GM23248 (cell line): ENCODE data around the gene ZNF585A. TPM values are rescaled to one million over a fixed set of nuclear protein-coding genes. Genes with fewer than 3 reads are reported as not detected.
"Not testable (repeated sequence)": the region's sequence is repeated elsewhere in the genome, so short reads cannot be mapped to it uniquely, and the experiment has no call there.

Experiments
- DNase-seq: peaks from one replicate; pipeline ENCODE4 v3.0.0-alpha.2; 2015
- H2AFZ ChIP-seq: fragments of 200-600 bp; sonication (generic); 2 replicates; pipeline ENCODE4 v1.6.1; 2016; ENCODE audit warnings: antibody characterized with exemption
- H3F3A ChIP-seq: fragments of 200-600 bp; sonication (generic); 2 replicates; pipeline ENCODE4 v1.6.1; 2016; ENCODE audit warnings: mild to moderate bottlenecking, antibody characterized with exemption, mixed run types; ENCODE audit not compliant: insufficient read depth
- H3K27ac ChIP-seq: fragments of 200-600 bp; sonication (generic); 2 replicates; pipeline ENCODE4 v1.5.1; 2016; ENCODE audit warnings: mild to moderate bottlenecking
- H3K27me3 ChIP-seq: fragments of 200-600 bp; sonication (generic); replicated peaks from 2 replicates; pipeline ENCODE4 v1.6.1; 2016; ENCODE audit warnings: mild to moderate bottlenecking; ENCODE audit not compliant: insufficient read depth
- H3K36me3 ChIP-seq: fragments of 200-600 bp; sonication (generic); 2 replicates; pipeline ENCODE4 v1.6.1; 2016; ENCODE audit warnings: low read depth, mild to moderate bottlenecking
- H3K4me1 ChIP-seq: fragments of 200-600 bp; sonication (generic); 2 replicates; pipeline ENCODE4 v1.6.1; 2016; ENCODE audit warnings: mild to moderate bottlenecking; ENCODE audit not compliant: insufficient read depth
- H3K4me2 ChIP-seq: fragments of 200-600 bp; sonication (generic); one replicate; pipeline ENCODE4 v1.6.1; 2016; ENCODE audit warnings: mild to moderate bottlenecking; ENCODE audit not compliant: unreplicated experiment
- H3K4me3 ChIP-seq: fragments of 200-600 bp; sonication (generic); 2 replicates; pipeline ENCODE4 v1.5.1; 2016; ENCODE audit warnings: mild to moderate bottlenecking
- H3K79me2 ChIP-seq: fragments of 200-600 bp; sonication (generic); 2 replicates; pipeline ENCODE4 v1.6.1; 2016; ENCODE audit warnings: mild to moderate bottlenecking; ENCODE audit not compliant: insufficient read depth
- H3K9ac ChIP-seq: fragments of 200-600 bp; sonication (generic); 2 replicates; pipeline ENCODE4 v1.6.1; 2016; ENCODE audit warnings: mild to moderate bottlenecking
- H3K9me2 ChIP-seq: fragments of 200-600 bp; sonication (generic); 2 replicates; pipeline ENCODE4 v1.6.1; 2016; ENCODE audit warnings: mixed run types, mild to moderate bottlenecking, moderate library complexity; ENCODE audit not compliant: insufficient read depth
- H3K9me3 ChIP-seq: fragments of 200-600 bp; sonication (generic); one replicate; pipeline ENCODE4 v1.6.1; 2017; ENCODE audit warnings: low read depth
- H4K20me1 ChIP-seq: fragments of 200-600 bp; sonication (generic); 2 replicates; pipeline ENCODE4 v1.6.0; 2016; ENCODE audit not compliant: insufficient read depth
- EZH2 ChIP-seq: fragments of 200-600 bp; sonication (generic); IDR thresholded peaks from 2 replicates; pipeline ENCODE4 v1.6.1; 2018; ENCODE audit warnings: antibody characterized with exemption, mild to moderate bottlenecking; ENCODE audit not compliant: insufficient read depth, poor library complexity, severe bottlenecking
- EZH2phosphoT487 ChIP-seq: fragments of 200-600 bp; sonication (generic); IDR thresholded peaks from 2 replicates; pipeline ENCODE4 v1.6.1; 2018; ENCODE audit warnings: antibody characterized with exemption, moderate library complexity, mild to moderate bottlenecking, low read depth; ENCODE audit not compliant: insufficient read depth
- WGBS, 2 experiments: methylation state at CpG; one replicate each; pipeline ENCODE4 v1.1.6; 2015 to 2017; ENCODE audit warnings: low lambda C conversion rate in 2 of 2, low coverage in 1 of 2; ENCODE audit errors: missing lambda C conversion rate in 2 of 2; 5-methylcytosine and 5-hydroxymethylcytosine counted together
- in situ Hi-C: fragments of 300-500 bp; cut with MboI; formaldehyde crosslinking; loops from 2 replicates; pipeline ENCODE4 v1.15.0; 2020
- polyA plus RNA-seq: library from polyadenylated mRNA; unstranded; fragments of >200 nt; fragmentation: Nextera tagmentation; extraction: Ambion mirVana; gene quantifications from 2 replicates; pipeline ENCODE4 v1.2.1, GENCODE V29; 2016
- total RNA-seq: library from RNA; depleted of rRNA; stranded (reverse); fragments of >200 nt; shearing (Covaris generic); gene quantifications from 2 replicates; pipeline ENCODE4 v1.2.3, GENCODE V29; 2014

ZNF585A gene
- total and polyA plus RNA-seq, 2 experiments from 2014 or later, result 3.6 to 14.3 TPM

- Histone ChIP-seq H4K20me1 (no peaks in the 10 kb centered on the region), H3K36me3 (peaks cover 57% of the 10 kb centered on the region), H3F3A (peaks cover 24% of the 10 kb centered on the region), H2AFZ (no peak overlapping the region), H3K79me2 (no peaks in the 10 kb centered on the region), H3K27me3 (no peaks in the 10 kb centered on the region), H3K4me3 (peak overlapping the region; percentile 8; the same call in 1 of the 2 replicates), H3K4me1 (no peaks in the 10 kb centered on the region), H3K27ac (no peak overlapping the region), H3K9me3 (peaks cover 40% of the 10 kb centered on the region), H3K9ac (no peak overlapping the region), H3K9me2 (no peaks in the 10 kb centered on the region), H3K4me2 (no peak overlapping the region)
- in situ Hi-C loops, result no loop called here
- 90 to 92% methylated on average over 12 of the region's 12 CpGs for WGBS, 2 experiments
- no peak for DNase-seq
- TF ChIP-seq EZH2 (no peak), EZH2phosphoT487 (no peak)
These were observed 44.3 kb downstream of the ZNF585A start for GRCh38 chr19:37127999-37128820.

- H3K4me2 ChIP-seq, H3K27me3 ChIP-seq, H3K27ac ChIP-seq, H3F3A ChIP-seq, H3K9ac ChIP-seq, H4K20me1 ChIP-seq, H3K9me2 ChIP-seq, DNase-seq, H3K4me1 ChIP-seq, H2AFZ ChIP-seq, H3K4me3 ChIP-seq, H3K9me3 ChIP-seq, in situ Hi-C loops, H3K79me2 ChIP-seq: not testable (repeated sequence)
- H3K36me3 ChIP-seq, result peaks cover 19% of the 10 kb centered on the region
- WGBS, 2 experiments, result 81 to 83% methylated on average over 2 to 3 of the region's 3 CpGs
These were observed 50.4 kb downstream of the ZNF585A start for GRCh38 chr19:37122093-37122492.

- Histone ChIP-seq H3K79me2 (no peaks in the 10 kb centered on the region), H4K20me1 (no peaks in the 10 kb centered on the region), H2AFZ (no peak overlapping the region), H3F3A (no peaks in the 10 kb centered on the region), H3K27me3 (no peaks in the 10 kb centered on the region), H3K4me2 (no peak overlapping the region), H3K27ac (no peak overlapping the region), H3K9me2 (no peaks in the 10 kb centered on the region), H3K4me3 (no peak overlapping the region), H3K9ac (no peak overlapping the region), H3K9me3 (no peaks in the 10 kb centered on the region), H3K4me1 (no peaks in the 10 kb centered on the region), H3K36me3 (peaks cover 5% of the 10 kb centered on the region; the same call in 1 of the 2 replicates)
- WGBS, 2 experiments, result 94 to 97% methylated on average over 9 of the region's 9 CpGs
- in situ Hi-C loops, result no loop called here
- TF ChIP-seq EZH2 (no peak), EZH2phosphoT487 (no peak)
- no peak for DNase-seq
These were observed 58.5 kb downstream of the ZNF585A start for GRCh38 chr19:37114001-37114400.

- H2AFZ ChIP-seq, in situ Hi-C loops, H3K4me1 ChIP-seq, H3K27me3 ChIP-seq, H3F3A ChIP-seq, H3K9ac ChIP-seq, H3K4me2 ChIP-seq, DNase-seq, H3K4me3 ChIP-seq, H3K9me2 ChIP-seq, H3K79me2 ChIP-seq, H3K27ac ChIP-seq, H3K9me3 ChIP-seq, H4K20me1 ChIP-seq: not testable (repeated sequence)
- WGBS, 2 experiments, result 65 to 68% methylated on average over 7 of the region's 7 CpGs
- H3K36me3 ChIP-seq, result peaks cover 17% of the 10 kb centered on the region; the same call in 1 of the 2 replicates
These were observed 60.7 kb downstream of the ZNF585A start for GRCh38 chr19:37111753-37112152.

- H3K4me1 ChIP-seq, H2AFZ ChIP-seq, H3K79me2 ChIP-seq, H3K4me2 ChIP-seq, in situ Hi-C loops, H4K20me1 ChIP-seq, DNase-seq, H3K9ac ChIP-seq, H3K9me2 ChIP-seq, H3F3A ChIP-seq, H3K27ac ChIP-seq, H3K9me3 ChIP-seq, H3K4me3 ChIP-seq, H3K27me3 ChIP-seq: not testable (repeated sequence)
- peaks cover 25% of the 10 kb centered on the region for H3K36me3 ChIP-seq
- WGBS, 2 experiments, result 87 to 92% methylated on average over 4 to 5 of the region's 5 CpGs
These were observed 68.4 kb downstream of the ZNF585A start for GRCh38 chr19:37104135-37104534.
